ENCODE data around the gene KCNMA1. TPM values are rescaled to one million over a fixed set of nuclear protein-coding genes. Genes with fewer than 3 reads are reported as not detected.

Gene KCNMA1
- total RNA-seq, 1 experiment from 2014 or later, result 0.45 TPM

DNA sequence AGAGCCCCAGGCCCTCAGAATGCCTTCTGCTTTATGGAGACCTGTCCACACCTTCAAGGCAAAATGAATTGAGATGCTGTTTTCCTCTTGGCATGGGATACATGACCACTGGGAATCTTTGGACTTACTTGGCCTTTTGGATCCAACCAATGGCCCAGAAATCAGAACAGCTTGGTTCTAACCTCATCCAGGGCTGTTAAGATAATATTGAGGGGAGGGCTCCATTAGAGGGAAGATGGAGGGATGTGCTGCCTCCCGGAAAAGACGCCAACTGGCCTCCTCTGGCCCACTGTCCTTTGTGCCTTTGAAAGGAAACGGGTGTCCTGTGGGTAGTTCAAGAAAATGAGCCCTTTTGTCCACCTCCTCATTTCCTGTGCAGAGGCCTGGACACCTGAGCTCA, 530.9 kb downstream of the KCNMA1 start:
- H3K4me1 Mint-ChIP-seq (ENCODE audit: low read depth, unreplicated experiment), result no peaks in the 10 kb centered on the region
- no peaks in the 10 kb centered on the region for H3K36me3 Mint-ChIP-seq (ENCODE audit: insufficient read depth, unreplicated experiment)
- intact Hi-C loops (cut with micrococcal nuclease; ENCODE audit: unreplicated experiment), result no loop called here
- H3K9me3 Mint-ChIP-seq (ENCODE audit: low read depth, unreplicated experiment), result no peaks in the 10 kb centered on the region
- CTCF ChIA-PET, result no interaction called here
- TF ChIP-seq, protein P1, sequence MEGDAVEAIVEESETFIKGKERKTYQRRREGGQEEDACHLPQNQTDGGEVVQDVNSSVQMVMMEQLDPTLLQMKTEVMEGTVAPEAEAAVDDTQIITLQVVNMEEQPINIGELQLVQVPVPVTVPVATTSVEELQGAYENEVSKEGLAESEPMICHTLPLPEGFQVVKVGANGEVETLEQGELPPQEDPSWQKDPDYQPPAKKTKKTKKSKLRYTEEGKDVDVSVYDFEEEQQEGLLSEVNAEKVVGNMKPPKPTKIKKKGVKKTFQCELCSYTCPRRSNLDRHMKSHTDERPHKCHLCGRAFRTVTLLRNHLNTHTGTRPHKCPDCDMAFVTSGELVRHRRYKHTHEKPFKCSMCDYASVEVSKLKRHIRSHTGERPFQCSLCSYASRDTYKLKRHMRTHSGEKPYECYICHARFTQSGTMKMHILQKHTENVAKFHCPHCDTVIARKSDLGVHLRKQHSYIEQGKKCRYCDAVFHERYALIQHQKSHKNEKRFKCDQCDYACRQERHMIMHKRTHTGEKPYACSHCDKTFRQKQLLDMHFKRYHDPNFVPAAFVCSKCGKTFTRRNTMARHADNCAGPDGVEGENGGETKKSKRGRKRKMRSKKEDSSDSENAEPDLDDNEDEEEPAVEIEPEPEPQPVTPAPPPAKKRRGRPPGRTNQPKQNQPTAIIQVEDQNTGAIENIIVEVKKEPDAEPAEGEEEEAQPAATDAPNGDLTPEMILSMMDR (IDR thresholded peaks at IDR 0.05; ENCODE audit: unreplicated experiment), result no peak
- no peak overlapping the region for H3K27ac Mint-ChIP-seq (ENCODE audit: unreplicated experiment)
- BruUV-seq (replicated peaks), result no TSS peak
- no peak overlapping the region for H3K4me3 Mint-ChIP-seq (ENCODE audit: low read depth, unreplicated experiment)
- peaks cover 51% of the 10 kb centered on the region for H3K27me3 Mint-ChIP-seq (ENCODE audit: unreplicated experiment)
- no peak for DNase-seq

DNA sequence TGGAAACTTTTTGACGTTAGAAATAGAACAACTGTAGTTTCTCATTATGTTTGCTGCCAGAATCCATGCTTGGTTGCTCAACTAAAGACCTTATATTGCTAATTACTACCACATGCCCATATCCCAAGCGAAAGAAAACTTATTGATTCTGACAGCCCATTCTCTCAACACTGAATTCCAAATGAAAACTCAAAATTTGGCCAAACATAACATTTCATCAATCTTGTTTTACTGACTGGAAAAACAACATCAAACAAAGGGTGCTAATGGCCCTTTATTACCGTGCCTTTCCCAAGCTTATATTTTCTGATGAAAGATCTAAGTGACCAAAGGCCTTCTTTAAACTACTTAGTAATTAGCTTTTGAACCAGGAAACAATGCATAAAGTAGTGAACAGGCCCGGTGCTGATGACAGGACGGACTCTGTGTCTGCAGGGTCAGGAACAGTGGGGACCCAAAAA, 531.8 kb downstream of the KCNMA1 start:
- no peak overlapping the region for H3K27ac Mint-ChIP-seq (ENCODE audit: unreplicated experiment)
- intact Hi-C loops (cut with micrococcal nuclease; ENCODE audit: unreplicated experiment), result no loop called here

DNA sequence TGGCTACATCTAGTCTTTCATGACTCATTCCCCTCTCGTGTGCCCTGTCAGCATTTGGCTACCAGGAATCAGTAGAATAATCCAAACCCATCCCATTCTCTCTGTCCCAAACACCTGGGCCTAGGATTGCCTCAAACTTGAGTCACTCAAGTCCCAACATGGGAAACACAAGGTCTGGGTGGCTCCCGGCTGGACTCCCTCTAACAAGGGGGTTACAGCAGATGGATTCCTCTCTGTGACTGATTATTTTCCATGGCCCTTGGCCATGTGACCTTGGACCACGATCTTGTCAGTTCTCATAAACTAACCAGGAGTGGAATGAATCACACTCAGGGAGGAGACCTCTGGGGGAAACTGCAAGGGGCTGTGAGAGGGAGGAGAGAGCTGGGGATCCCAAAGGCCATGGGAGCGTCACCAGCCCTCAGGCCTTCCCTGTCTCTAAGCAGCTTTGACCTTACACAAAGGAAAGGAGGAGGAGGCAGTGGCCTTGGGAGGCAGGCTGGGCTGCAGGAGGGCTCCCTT, 533.1 kb downstream of the KCNMA1 start:
- BruUV-seq (replicated peaks), result no TSS peak
- Mint-ChIP-seq H3K27ac (ENCODE audit: unreplicated experiment) (no peak overlapping the region), H3K4me1 (ENCODE audit: low read depth, unreplicated experiment) (no peaks in the 10 kb centered on the region), H3K4me3 (ENCODE audit: low read depth, unreplicated experiment) (no peak overlapping the region), H3K27me3 (ENCODE audit: unreplicated experiment) (peaks cover 72% of the 10 kb centered on the region), H3K9me3 (ENCODE audit: low read depth, unreplicated experiment) (no peaks in the 10 kb centered on the region), H3K36me3 (ENCODE audit: insufficient read depth, unreplicated experiment) (no peaks in the 10 kb centered on the region)
- intact Hi-C loops (cut with micrococcal nuclease; ENCODE audit: unreplicated experiment), result no loop called here
- TF ChIP-seq, protein P1 (IDR thresholded peaks at IDR 0.05; ENCODE audit: unreplicated experiment), result no peak
- no peak for DNase-seq
- CTCF ChIA-PET, result no interaction called here

More for the DNA sequence above, 531.8 kb downstream of the KCNMA1 start:
- peaks cover 60% of the 10 kb centered on the region for H3K27me3 Mint-ChIP-seq (ENCODE audit: unreplicated experiment)
- DNase-seq, result no peak
- TF ChIP-seq, protein P1 (IDR thresholded peaks at IDR 0.05; ENCODE audit: unreplicated experiment), result no peak
- no peaks in the 10 kb centered on the region for H3K9me3 Mint-ChIP-seq (ENCODE audit: low read depth, unreplicated experiment)
- H3K4me1 Mint-ChIP-seq (ENCODE audit: low read depth, unreplicated experiment), result no peaks in the 10 kb centered on the region
- no TSS peak for BruUV-seq (replicated peaks)
- H3K4me3 Mint-ChIP-seq (ENCODE audit: low read depth, unreplicated experiment), result no peak overlapping the region
- H3K36me3 Mint-ChIP-seq (ENCODE audit: insufficient read depth, unreplicated experiment), result no peaks in the 10 kb centered on the region
- CTCF ChIA-PET, result no interaction called here

DNA sequence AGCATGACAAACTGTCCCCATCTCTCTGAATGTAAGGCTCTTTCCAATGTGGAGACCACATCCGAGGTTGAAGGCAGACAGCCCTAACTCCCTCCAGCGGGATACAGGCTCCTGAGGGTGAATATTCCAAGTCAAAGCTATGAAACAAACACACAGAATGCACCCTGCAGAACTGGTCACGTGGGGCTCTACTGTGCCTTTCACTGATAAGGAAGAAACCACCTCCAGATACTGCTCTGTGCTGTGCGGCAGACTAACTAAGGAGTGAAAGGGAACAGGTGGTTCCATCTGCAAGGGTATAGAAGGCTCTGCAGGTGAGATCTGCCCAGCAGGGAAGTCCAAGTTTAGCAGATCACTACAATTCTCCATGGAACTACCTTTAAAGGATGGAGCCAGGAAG, 534.4 kb downstream of the KCNMA1 start:
- Mint-ChIP-seq H3K4me3 (ENCODE audit: low read depth, unreplicated experiment) (no peak overlapping the region), H3K36me3 (ENCODE audit: insufficient read depth, unreplicated experiment) (no peaks in the 10 kb centered on the region), H3K9me3 (ENCODE audit: low read depth, unreplicated experiment) (no peaks in the 10 kb centered on the region), H3K27ac (ENCODE audit: unreplicated experiment) (no peak overlapping the region), H3K4me1 (ENCODE audit: low read depth, unreplicated experiment) (no peaks in the 10 kb centered on the region), H3K27me3 (ENCODE audit: unreplicated experiment) (peaks cover 81% of the 10 kb centered on the region)
- intact Hi-C loops (cut with micrococcal nuclease; ENCODE audit: unreplicated experiment), result no loop called here
- DNase-seq, result no peak
- BruUV-seq (replicated peaks), result no TSS peak
- CTCF ChIA-PET, result no interaction called here
- TF ChIP-seq, protein P1 (IDR thresholded peaks at IDR 0.05; ENCODE audit: unreplicated experiment), result no peak
